H1 (cell line): ENCODE measurements around the gene UBC. TPM values are rescaled to one million over a fixed set of nuclear protein-coding genes. Genes with fewer than 3 reads are reported as not detected.

ENCODE experiments used
- CBX5 ChIP-seq: fragments of 300-800, 300-1000 bp; sonication (generic); IDR thresholded peaks from 2 replicates; pipeline ENCODE4 v1.7.1; 2016; ENCODE audit warnings: antibody characterized with exemption, low read length, low read depth
- CHD1 ChIP-seq: IDR thresholded peaks from 2 replicates; pipeline ENCODE4 v1.6.1; 2012; ENCODE audit warnings: low read depth, low read length, improper control_type of control experiment
- EZH2 ChIP-seq: fragments of 200-600 bp; sonication (generic); IDR thresholded peaks from 2 replicates; pipeline ENCODE4 v1.7.1; 2012; ENCODE audit warnings: low read depth, mild to moderate bottlenecking, moderate library complexity, low read length, inconsistent platforms; ENCODE audit not compliant: severe bottlenecking
- FOSL1 ChIP-seq: IDR thresholded peaks from 2 replicates; pipeline ENCODE4 v1.6.1; 2011; ENCODE audit warnings: mild to moderate bottlenecking, low read depth, low read length, moderate library complexity; ENCODE audit not compliant: insufficient read depth
- NANOG ChIP-seq: IDR thresholded peaks from 2 replicates; pipeline ENCODE4 v1.6.1; 2011; ENCODE audit warnings: low read length, low read depth, mild to moderate bottlenecking, inconsistent platforms; ENCODE audit not compliant: insufficient read depth, poor library complexity, severe bottlenecking
- POLR2A ChIP-seq, 2 experiments: IDR thresholded peaks; 1 replicate in 1 of 2; 2 replicates in 1 of 2; pipeline ENCODE4 v1.6.1; 2011; ENCODE audit warnings: low read depth in 2 of 2, low read length in 2 of 2, mild to moderate bottlenecking in 2 of 2; ENCODE audit errors: control extremely low read depth in 1 of 2
- SUZ12 ChIP-seq: fragments of 200-600 bp; sonication (generic); IDR thresholded peaks from 2 replicates; pipeline ENCODE4 v1.6.1; 2012; ENCODE audit warnings: mild to moderate bottlenecking, inconsistent platforms, low read length, moderate library complexity, mixed read lengths
- YY1 ChIP-seq: IDR thresholded peaks from 2 replicates; pipeline ENCODE4 v1.6.1; 2011; ENCODE audit warnings: low read depth, mild to moderate bottlenecking, low read length
- polyA plus RNA-seq, 7 experiments: library from polyadenylated mRNA; depleted of rRNA in 3 of 7; stranded (reverse) in 5 of 7; unstranded in 2 of 7; fragments of >200 nt in 5 of 7; fragments of 200-250 nt in 2 of 7; gene quantifications; 1 replicate in 5 of 7; 2 replicates in 1 of 7; 4 replicates in 1 of 7; pipeline versions ENCODE4 v1.2.1 to v1.2.3, GENCODE V29; 2011 to 2013; ENCODE audit warnings: missing spikeins in 2 of 7, mixed read lengths in 2 of 7
- total RNA-seq: library from RNA; stranded (reverse); fragmentation: NEBNext Ultra II Directional; extraction: Animal tissue kit (Norgen Biotek cat#: 25700); gene quantifications from 2 replicates; pipeline ENCODE4 v1.2.1, GENCODE V29; 2021
- TF ChIP-seq, protein P1 (sequence below): fragments of 300-600 bp; sonication (generic); IDR thresholded peaks from 2 replicates; pipeline ENCODE4 v1.7.1; 2012; ENCODE audit warnings: low read length, moderate library complexity, mild to moderate bottlenecking, inconsistent platforms; ENCODE audit not compliant: insufficient replicate concordance
- TF ChIP-seq, protein P2 (sequence below): IDR thresholded peaks from 2 replicates; pipeline ENCODE4 v1.6.1; 2011; ENCODE audit warnings: low read depth, mild to moderate bottlenecking, low read length; ENCODE audit not compliant: insufficient read depth
- TF ChIP-seq, protein P3 (sequence below): IDR thresholded peaks from 2 replicates; pipeline ENCODE4 v1.6.1; 2012; ENCODE audit warnings: inconsistent platforms

The UBC gene
- total and polyA plus RNA-seq, 2 of the 8 experiments (the other 6 are each of a cell fraction or from before 2014, with no cell fraction given): 559 to 749 TPM

DNA sequence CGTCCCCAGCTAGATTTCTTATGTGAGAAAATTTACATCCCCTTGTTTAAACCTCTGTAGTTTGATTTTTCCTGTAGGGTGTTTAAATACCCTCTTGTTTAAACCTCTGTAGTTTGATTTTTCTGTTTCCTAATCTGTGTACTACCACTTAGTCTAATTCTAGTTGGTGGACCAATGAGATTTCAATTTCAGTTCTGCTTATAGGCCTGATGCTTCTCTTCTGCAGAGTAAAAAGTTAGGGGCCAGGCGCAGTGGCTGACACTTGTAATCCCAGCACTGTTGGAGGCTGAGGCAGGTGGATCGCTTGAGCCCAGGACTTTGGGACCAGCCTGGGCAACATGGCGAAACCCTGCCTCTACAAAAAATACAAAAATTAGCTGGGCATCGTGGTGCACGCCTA lies 11.5 kb downstream of the UBC start (continued):
- TF ChIP-seq, protein P1, sequence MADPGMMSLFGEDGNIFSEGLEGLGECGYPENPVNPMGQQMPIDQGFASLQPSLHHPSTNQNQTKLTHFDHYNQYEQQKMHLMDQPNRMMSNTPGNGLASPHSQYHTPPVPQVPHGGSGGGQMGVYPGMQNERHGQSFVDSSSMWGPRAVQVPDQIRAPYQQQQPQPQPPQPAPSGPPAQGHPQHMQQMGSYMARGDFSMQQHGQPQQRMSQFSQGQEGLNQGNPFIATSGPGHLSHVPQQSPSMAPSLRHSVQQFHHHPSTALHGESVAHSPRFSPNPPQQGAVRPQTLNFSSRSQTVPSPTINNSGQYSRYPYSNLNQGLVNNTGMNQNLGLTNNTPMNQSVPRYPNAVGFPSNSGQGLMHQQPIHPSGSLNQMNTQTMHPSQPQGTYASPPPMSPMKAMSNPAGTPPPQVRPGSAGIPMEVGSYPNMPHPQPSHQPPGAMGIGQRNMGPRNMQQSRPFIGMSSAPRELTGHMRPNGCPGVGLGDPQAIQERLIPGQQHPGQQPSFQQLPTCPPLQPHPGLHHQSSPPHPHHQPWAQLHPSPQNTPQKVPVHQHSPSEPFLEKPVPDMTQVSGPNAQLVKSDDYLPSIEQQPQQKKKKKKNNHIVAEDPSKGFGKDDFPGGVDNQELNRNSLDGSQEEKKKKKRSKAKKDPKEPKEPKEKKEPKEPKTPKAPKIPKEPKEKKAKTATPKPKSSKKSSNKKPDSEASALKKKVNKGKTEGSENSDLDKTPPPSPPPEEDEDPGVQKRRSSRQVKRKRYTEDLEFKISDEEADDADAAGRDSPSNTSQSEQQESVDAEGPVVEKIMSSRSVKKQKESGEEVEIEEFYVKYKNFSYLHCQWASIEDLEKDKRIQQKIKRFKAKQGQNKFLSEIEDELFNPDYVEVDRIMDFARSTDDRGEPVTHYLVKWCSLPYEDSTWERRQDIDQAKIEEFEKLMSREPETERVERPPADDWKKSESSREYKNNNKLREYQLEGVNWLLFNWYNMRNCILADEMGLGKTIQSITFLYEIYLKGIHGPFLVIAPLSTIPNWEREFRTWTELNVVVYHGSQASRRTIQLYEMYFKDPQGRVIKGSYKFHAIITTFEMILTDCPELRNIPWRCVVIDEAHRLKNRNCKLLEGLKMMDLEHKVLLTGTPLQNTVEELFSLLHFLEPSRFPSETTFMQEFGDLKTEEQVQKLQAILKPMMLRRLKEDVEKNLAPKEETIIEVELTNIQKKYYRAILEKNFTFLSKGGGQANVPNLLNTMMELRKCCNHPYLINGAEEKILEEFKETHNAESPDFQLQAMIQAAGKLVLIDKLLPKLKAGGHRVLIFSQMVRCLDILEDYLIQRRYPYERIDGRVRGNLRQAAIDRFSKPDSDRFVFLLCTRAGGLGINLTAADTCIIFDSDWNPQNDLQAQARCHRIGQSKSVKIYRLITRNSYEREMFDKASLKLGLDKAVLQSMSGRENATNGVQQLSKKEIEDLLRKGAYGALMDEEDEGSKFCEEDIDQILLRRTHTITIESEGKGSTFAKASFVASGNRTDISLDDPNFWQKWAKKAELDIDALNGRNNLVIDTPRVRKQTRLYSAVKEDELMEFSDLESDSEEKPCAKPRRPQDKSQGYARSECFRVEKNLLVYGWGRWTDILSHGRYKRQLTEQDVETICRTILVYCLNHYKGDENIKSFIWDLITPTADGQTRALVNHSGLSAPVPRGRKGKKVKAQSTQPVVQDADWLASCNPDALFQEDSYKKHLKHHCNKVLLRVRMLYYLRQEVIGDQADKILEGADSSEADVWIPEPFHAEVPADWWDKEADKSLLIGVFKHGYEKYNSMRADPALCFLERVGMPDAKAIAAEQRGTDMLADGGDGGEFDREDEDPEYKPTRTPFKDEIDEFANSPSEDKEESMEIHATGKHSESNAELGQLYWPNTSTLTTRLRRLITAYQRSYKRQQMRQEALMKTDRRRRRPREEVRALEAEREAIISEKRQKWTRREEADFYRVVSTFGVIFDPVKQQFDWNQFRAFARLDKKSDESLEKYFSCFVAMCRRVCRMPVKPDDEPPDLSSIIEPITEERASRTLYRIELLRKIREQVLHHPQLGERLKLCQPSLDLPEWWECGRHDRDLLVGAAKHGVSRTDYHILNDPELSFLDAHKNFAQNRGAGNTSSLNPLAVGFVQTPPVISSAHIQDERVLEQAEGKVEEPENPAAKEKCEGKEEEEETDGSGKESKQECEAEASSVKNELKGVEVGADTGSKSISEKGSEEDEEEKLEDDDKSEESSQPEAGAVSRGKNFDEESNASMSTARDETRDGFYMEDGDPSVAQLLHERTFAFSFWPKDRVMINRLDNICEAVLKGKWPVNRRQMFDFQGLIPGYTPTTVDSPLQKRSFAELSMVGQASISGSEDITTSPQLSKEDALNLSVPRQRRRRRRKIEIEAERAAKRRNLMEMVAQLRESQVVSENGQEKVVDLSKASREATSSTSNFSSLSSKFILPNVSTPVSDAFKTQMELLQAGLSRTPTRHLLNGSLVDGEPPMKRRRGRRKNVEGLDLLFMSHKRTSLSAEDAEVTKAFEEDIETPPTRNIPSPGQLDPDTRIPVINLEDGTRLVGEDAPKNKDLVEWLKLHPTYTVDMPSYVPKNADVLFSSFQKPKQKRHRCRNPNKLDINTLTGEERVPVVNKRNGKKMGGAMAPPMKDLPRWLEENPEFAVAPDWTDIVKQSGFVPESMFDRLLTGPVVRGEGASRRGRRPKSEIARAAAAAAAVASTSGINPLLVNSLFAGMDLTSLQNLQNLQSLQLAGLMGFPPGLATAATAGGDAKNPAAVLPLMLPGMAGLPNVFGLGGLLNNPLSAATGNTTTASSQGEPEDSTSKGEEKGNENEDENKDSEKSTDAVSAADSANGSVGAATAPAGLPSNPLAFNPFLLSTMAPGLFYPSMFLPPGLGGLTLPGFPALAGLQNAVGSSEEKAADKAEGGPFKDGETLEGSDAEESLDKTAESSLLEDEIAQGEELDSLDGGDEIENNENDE: no peak
- no peak for TF ChIP-seq EZH2
- TF ChIP-seq POLR2A (IDR thresholded peaks at IDR 0.05; ENCODE audit: control extremely low read depth in 1 of 2, low read depth in 2 of 2, low read length in 2 of 2): no peak
- no peak for TF ChIP-seq SUZ12
- no peak for TF ChIP-seq YY1
- no peak for TF ChIP-seq FOSL1
- no peak for TF ChIP-seq CHD1
- TF ChIP-seq CBX5: no peak
- no peak for TF ChIP-seq NANOG
- TF ChIP-seq, protein P2, sequence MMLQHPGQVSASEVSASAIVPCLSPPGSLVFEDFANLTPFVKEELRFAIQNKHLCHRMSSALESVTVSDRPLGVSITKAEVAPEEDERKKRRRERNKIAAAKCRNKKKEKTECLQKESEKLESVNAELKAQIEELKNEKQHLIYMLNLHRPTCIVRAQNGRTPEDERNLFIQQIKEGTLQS: no peak
- TF ChIP-seq, protein P3, sequence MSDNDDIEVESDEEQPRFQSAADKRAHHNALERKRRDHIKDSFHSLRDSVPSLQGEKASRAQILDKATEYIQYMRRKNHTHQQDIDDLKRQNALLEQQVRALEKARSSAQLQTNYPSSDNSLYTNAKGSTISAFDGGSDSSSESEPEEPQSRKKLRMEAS: no peak
